ENCODE data around the gene IFI27. TPM values are rescaled to one million over a fixed set of nuclear protein-coding genes. Genes with fewer than 3 reads are reported as not detected.

The IFI27 gene
- total RNA-seq, 1 donor from 2014 or later = 15.5 TPM

DNA sequence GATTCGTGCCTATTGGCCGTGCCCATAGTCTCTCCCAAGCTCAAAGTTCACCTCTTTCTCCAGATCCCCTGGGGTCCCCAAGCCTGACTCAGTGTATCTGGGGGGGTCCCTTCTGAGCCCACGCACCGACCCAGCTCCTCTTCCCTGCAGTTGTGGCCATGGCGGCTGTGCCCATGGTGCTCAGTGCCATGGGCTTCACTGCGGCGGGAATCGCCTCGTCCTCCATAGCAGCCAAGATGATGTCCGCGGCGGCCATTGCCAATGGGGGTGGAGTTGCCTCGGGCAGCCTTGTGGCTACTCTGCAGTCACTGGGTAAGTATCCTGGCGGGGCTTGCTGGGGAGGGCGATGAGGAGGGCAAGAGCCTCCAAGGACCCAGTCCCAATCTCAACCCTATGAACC lies 5.1 kb downstream of the IFI27 start:
- Mint-ChIP-seq H3K9me3 (no peaks in the 10 kb centered on the region), H3K4me3 (no peak overlapping the region), H3K36me3 (no peaks in the 10 kb centered on the region), H3K27ac (no peak overlapping the region), H3K4me1 (ENCODE audit: unreplicated experiment) (no peaks in the 10 kb centered on the region), H3K27me3 (peaks cover 10% of the 10 kb centered on the region)
- no peak for DNase-seq (ENCODE audit: extremely low spot score, unreplicated experiment)
- TF ChIP-seq, protein P1, sequence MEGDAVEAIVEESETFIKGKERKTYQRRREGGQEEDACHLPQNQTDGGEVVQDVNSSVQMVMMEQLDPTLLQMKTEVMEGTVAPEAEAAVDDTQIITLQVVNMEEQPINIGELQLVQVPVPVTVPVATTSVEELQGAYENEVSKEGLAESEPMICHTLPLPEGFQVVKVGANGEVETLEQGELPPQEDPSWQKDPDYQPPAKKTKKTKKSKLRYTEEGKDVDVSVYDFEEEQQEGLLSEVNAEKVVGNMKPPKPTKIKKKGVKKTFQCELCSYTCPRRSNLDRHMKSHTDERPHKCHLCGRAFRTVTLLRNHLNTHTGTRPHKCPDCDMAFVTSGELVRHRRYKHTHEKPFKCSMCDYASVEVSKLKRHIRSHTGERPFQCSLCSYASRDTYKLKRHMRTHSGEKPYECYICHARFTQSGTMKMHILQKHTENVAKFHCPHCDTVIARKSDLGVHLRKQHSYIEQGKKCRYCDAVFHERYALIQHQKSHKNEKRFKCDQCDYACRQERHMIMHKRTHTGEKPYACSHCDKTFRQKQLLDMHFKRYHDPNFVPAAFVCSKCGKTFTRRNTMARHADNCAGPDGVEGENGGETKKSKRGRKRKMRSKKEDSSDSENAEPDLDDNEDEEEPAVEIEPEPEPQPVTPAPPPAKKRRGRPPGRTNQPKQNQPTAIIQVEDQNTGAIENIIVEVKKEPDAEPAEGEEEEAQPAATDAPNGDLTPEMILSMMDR (conservative IDR thresholded peaks at IDR 0.05) = no peak

DNA sequence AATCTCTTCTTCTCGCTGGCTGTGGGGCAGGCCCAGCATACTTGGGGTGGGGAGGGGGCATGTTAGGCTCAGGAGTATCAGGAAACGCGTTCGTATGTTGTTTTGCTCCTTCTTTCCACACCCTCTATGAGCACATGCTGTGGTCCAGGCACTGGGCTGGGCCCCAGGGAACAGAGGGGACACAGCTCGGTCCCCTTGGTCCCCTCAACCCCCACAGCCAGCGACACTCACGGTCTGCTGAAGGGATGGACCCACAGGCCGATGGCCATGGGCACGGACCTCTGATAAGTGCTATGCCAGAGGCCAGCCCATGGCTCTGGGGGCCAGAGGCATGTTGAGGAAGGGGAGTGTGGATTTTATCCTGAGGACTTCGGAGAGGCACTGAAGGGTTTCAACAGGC lies 6.2 kb downstream of the IFI27 start:
- Mint-ChIP-seq H3K27ac (no peak overlapping the region), H3K36me3 (no peaks in the 10 kb centered on the region), H3K4me1 (ENCODE audit: unreplicated experiment) (no peaks in the 10 kb centered on the region), H3K27me3 (peaks cover 11% of the 10 kb centered on the region), H3K4me3 (no peak overlapping the region), H3K9me3 (no peaks in the 10 kb centered on the region)
- no peak for DNase-seq (ENCODE audit: extremely low spot score, unreplicated experiment)
- TF ChIP-seq, protein P1 (conservative IDR thresholded peaks at IDR 0.05) = no peak

GRCh38 chr14:94117856-94118255 lies 7.3 kb downstream of the IFI27 start:
- H3K36me3 Mint-ChIP-seq = no peaks in the 10 kb centered on the region
- no peak for DNase-seq (ENCODE audit: extremely low spot score, unreplicated experiment)
- peaks cover 20% of the 10 kb centered on the region for H3K27me3 Mint-ChIP-seq
- no peak overlapping the region for H3K4me3 Mint-ChIP-seq
- TF ChIP-seq, protein P1 (conservative IDR thresholded peaks at IDR 0.05) = no peak
- H3K4me1 Mint-ChIP-seq (ENCODE audit: unreplicated experiment) = no peaks in the 10 kb centered on the region
- no peak overlapping the region for H3K27ac Mint-ChIP-seq
- H3K9me3 Mint-ChIP-seq = no peaks in the 10 kb centered on the region

- Mint-ChIP-seq H3K4me1 (ENCODE audit: unreplicated experiment) (no peaks in the 10 kb centered on the region), H3K36me3 (no peaks in the 10 kb centered on the region), H3K9me3 (no peaks in the 10 kb centered on the region), H3K4me3 (no peak overlapping the region), H3K27ac (no peak overlapping the region), H3K27me3 (peaks cover 20% of the 10 kb centered on the region)
- TF ChIP-seq, protein P1 (conservative IDR thresholded peaks at IDR 0.05) = no peak
- DNase-seq (ENCODE audit: extremely low spot score, unreplicated experiment) = no peak
Measured at GRCh38 chr14:94119071-94119470, 8.5 kb downstream of the IFI27 start.

DNA sequence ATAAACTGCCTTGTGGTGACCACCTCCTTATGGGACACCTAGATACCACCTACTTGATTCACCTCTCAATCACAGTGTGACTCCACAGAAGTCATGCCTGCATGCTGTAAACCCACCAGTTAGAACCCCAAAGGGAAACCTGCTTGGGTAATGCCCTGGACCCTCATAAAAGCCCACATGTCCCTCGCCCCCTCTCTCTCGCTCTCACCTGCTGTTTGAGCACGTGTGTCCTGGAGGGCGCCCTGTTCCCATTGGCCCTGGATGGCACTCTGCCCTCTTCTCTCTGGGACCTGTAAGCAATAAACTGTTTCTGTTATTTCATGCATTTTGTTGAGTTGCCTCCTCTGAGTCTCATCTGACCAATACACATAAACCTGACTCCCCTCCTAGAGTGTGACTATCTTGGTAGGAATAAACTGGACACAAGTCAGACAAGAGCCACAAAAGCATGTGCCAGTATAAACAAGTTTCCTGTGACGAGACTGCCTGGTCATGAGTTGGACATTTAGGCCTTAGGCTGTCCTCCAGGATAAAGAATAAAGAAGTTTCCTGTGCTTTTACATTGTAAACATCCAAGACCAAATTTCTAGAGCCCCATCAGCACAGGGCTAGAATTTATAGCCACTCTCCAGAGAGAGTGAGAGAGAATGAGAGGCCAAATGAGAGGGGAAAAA lies 10.3 kb downstream of the IFI27 start:
- DNase-seq (ENCODE audit: extremely low spot score, unreplicated experiment) = no peak
- Mint-ChIP-seq H3K36me3 (no peaks in the 10 kb centered on the region), H3K4me3 (no peak overlapping the region), H3K4me1 (ENCODE audit: unreplicated experiment) (no peaks in the 10 kb centered on the region), H3K27ac (no peak overlapping the region), H3K9me3 (no peaks in the 10 kb centered on the region), H3K27me3 (peaks cover 20% of the 10 kb centered on the region)
- TF ChIP-seq, protein P1 (conservative IDR thresholded peaks at IDR 0.05) = no peak

Measured in type B pancreatic cell (in vitro differentiated cells).